Panc1 (cell line): ENCODE data around the gene RAPGEF5.

Experiments used
- CTCF ChIP-seq: fragments of 450-650 bp; IDR thresholded peaks from 2 replicates; pipeline ENCODE4 v1.5.1; 2017; ENCODE audit warnings: mild to moderate bottlenecking
- POLR2AphosphoS5 ChIP-seq: IDR thresholded peaks from 2 replicates; pipeline ENCODE4 v1.6.1; 2012; ENCODE audit warnings: mild to moderate bottlenecking, low read depth, low read length, moderate library complexity
- REST ChIP-seq, 2 experiments: IDR thresholded peaks; 2 replicates each; pipeline ENCODE4 v1.6.1; 2011 to 2012; ENCODE audit warnings: low read depth in 2 of 2, control low read depth in 1 of 2, low read length in 1 of 2, mild to moderate bottlenecking in 1 of 2, moderate library complexity in 1 of 2; ENCODE audit not compliant: insufficient read depth in 1 of 2
- TCF7L2 ChIP-seq: IDR thresholded peaks from 2 replicates; pipeline ENCODE4 v1.6.1; 2011; ENCODE audit warnings: mild to moderate bottlenecking, low read depth, low read length, inconsistent platforms

DNA sequence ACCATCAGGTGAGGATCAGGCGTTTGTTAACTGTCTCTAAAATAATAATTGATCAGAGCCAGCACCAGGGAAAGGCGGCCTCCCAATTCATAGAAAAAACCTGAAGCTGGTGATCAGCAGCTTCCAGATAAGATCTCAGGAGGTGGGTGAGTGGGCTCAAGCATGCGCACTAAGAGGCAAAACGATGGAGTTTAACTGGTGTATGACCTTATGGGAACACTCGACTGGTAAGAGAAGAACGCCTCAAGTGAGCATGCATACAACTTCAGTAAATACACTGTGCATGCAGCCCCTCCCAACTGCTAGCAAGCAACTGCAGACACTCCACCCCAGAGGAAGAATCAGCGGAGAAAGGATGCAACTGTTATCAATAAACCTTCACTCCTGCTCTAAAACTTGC, 18.1 kb downstream of the RAPGEF5 start:
- no peak for TF ChIP-seq CTCF
- TF ChIP-seq REST (IDR thresholded peaks at IDR 0.05; ENCODE audit: insufficient read depth in 1 of 2, low read depth in 2 of 2, low read length in 1 of 2): no peak
- TF ChIP-seq POLR2AphosphoS5: no peak
- no peak for TF ChIP-seq TCF7L2
